ENCODE measurements around the gene ZNF398. TPM values are rescaled to one million over a fixed set of nuclear protein-coding genes. Genes with fewer than 3 reads are reported as not detected.

ZNF398 gene
- polyA plus RNA-seq, 1 donor from 2014 or later, result 8.6 TPM

GRCh38 chr7:149104749-149105148 is 42.5 kb upstream of the ZNF398 start:
- Histone ChIP-seq H4K20me1 (ENCODE audit: insufficient read depth) (no peaks in the 10 kb centered on the region), H3K4me2 (ENCODE audit: low read length) (no peak overlapping the region), H3K9ac (ENCODE audit: low read length) (no peak overlapping the region), H3K36me3 (ENCODE audit: insufficient read depth, low read length) (no peaks in the 10 kb centered on the region), H3F3A (ENCODE audit: insufficient read depth, low read length, poor library complexity, severe bottlenecking) (no peaks in the 10 kb centered on the region), H3K9me2 (ENCODE audit: insufficient read depth, low read length) (no peaks in the 10 kb centered on the region), H3K4me3 (ENCODE audit: low read length) (no peak overlapping the region), H3K9me3 (ENCODE audit: low read length) (no peaks in the 10 kb centered on the region), H3K27me3 (ENCODE audit: insufficient read depth, low read depth, low read length) (no peaks in the 10 kb centered on the region), H3K79me2 (replicated peaks; ENCODE audit: insufficient read depth, low read length) (no peaks in the 10 kb centered on the region), H3K27ac (ENCODE audit: low read length) (no peak overlapping the region), H2AFZ (ENCODE audit: low read depth, low read length) (no peak overlapping the region)
- TF ChIP-seq MXI1 (conservative IDR thresholded peaks at IDR 0.05; ENCODE audit: poor library complexity, severe bottlenecking) (no peak), EP300 (conservative IDR thresholded peaks at IDR 0.05; ENCODE audit: poor library complexity, severe bottlenecking) (no peak), SMC3 (conservative IDR thresholded peaks at IDR 0.05; ENCODE audit: poor library complexity) (no peak), POLR2AphosphoS5 (IDR thresholded peaks at IDR 0.05) (no peak), REST (IDR thresholded peaks at IDR 0.05; ENCODE audit: borderline replicate concordance) (no peak)

- Histone ChIP-seq H3K4me2 (ENCODE audit: low read length) (no peak overlapping the region), H3K36me3 (ENCODE audit: insufficient read depth, low read length) (no peaks in the 10 kb centered on the region), H4K20me1 (ENCODE audit: insufficient read depth) (no peaks in the 10 kb centered on the region), H3K9me3 (ENCODE audit: low read length) (no peaks in the 10 kb centered on the region), H3K79me2 (replicated peaks; ENCODE audit: insufficient read depth, low read length) (no peaks in the 10 kb centered on the region), H3K4me3 (ENCODE audit: low read length) (no peak overlapping the region), H3K27me3 (ENCODE audit: insufficient read depth, low read depth, low read length) (no peaks in the 10 kb centered on the region), H3K27ac (ENCODE audit: low read length) (no peak overlapping the region), H3F3A (ENCODE audit: insufficient read depth, low read length, poor library complexity, severe bottlenecking) (no peaks in the 10 kb centered on the region), H3K9me2 (ENCODE audit: insufficient read depth, low read length) (no peaks in the 10 kb centered on the region), H2AFZ (ENCODE audit: low read depth, low read length) (no peak overlapping the region), H3K9ac (ENCODE audit: low read length) (no peak overlapping the region)
- TF ChIP-seq MXI1 (conservative IDR thresholded peaks at IDR 0.05; ENCODE audit: poor library complexity, severe bottlenecking), result no peak
- TF ChIP-seq CTCF (IDR thresholded peaks at IDR 0.05; ENCODE audit: poor library complexity, severe bottlenecking), result no peak
- no peak for TF ChIP-seq SMC3 (conservative IDR thresholded peaks at IDR 0.05; ENCODE audit: poor library complexity)
- TF ChIP-seq EP300 (conservative IDR thresholded peaks at IDR 0.05; ENCODE audit: poor library complexity, severe bottlenecking), result no peak
- no peak for TF ChIP-seq RAD21 (conservative IDR thresholded peaks at IDR 0.05)
- no peak for TF ChIP-seq POLR2AphosphoS5 (IDR thresholded peaks at IDR 0.05)
- TF ChIP-seq REST (IDR thresholded peaks at IDR 0.05; ENCODE audit: borderline replicate concordance), result no peak
Observed at GRCh38 chr7:149109969-149110368, 37.3 kb upstream of the ZNF398 start.
